ENCODE measurements around the gene RAB2B.
A peak's percentile ranks its signal among the peaks of the same experiment; 100 is the strongest.

Gene RAB2B

GRCh38 chr14:21521501-21521900 is 44.7 kb upstream of the RAB2B start:
- H3K9me3 Mint-ChIP-seq, result no peaks in the 10 kb centered on the region
- peaks cover 61% of the 10 kb centered on the region for H3K36me3 Mint-ChIP-seq (ENCODE audit: low read depth)
- no peak for DNase-seq
- peaks cover 63% of the 10 kb centered on the region for H3K4me1 Mint-ChIP-seq
- H3K4me3 Mint-ChIP-seq, result no peak overlapping the region
- TF ChIP-seq, protein P1, sequence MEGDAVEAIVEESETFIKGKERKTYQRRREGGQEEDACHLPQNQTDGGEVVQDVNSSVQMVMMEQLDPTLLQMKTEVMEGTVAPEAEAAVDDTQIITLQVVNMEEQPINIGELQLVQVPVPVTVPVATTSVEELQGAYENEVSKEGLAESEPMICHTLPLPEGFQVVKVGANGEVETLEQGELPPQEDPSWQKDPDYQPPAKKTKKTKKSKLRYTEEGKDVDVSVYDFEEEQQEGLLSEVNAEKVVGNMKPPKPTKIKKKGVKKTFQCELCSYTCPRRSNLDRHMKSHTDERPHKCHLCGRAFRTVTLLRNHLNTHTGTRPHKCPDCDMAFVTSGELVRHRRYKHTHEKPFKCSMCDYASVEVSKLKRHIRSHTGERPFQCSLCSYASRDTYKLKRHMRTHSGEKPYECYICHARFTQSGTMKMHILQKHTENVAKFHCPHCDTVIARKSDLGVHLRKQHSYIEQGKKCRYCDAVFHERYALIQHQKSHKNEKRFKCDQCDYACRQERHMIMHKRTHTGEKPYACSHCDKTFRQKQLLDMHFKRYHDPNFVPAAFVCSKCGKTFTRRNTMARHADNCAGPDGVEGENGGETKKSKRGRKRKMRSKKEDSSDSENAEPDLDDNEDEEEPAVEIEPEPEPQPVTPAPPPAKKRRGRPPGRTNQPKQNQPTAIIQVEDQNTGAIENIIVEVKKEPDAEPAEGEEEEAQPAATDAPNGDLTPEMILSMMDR (IDR thresholded peaks at IDR 0.05), result no peak
- H3K27me3 Mint-ChIP-seq (ENCODE audit: low read depth, poor library complexity), result peaks cover 3% of the 10 kb centered on the region
- no peak overlapping the region for H3K27ac Mint-ChIP-seq

- Mint-ChIP-seq H3K27ac (no peak overlapping the region), H3K36me3 (ENCODE audit: low read depth) (peaks cover 61% of the 10 kb centered on the region), H3K9me3 (no peaks in the 10 kb centered on the region), H3K4me1 (peaks cover 62% of the 10 kb centered on the region), H3K27me3 (ENCODE audit: low read depth, poor library complexity) (peaks cover 5% of the 10 kb centered on the region), H3K4me3 (no peak overlapping the region)
- TF ChIP-seq, protein P1 (IDR thresholded peaks at IDR 0.05), result no peak
- no peak for DNase-seq
These were observed 44.0 kb upstream of the RAB2B start for GRCh38 chr14:21520767-21521166.

GRCh38 chr14:21518725-21519124 is 42.0 kb upstream of the RAB2B start:
- Mint-ChIP-seq H3K4me3 (no peak overlapping the region), H3K27me3 (ENCODE audit: low read depth, poor library complexity) (peaks cover 10% of the 10 kb centered on the region), H3K4me1 (peaks cover 47% of the 10 kb centered on the region), H3K27ac (peak overlapping the region; percentile 79), H3K36me3 (ENCODE audit: low read depth) (peaks cover 42% of the 10 kb centered on the region), H3K9me3 (no peaks in the 10 kb centered on the region)
- no peak for DNase-seq
- TF ChIP-seq, protein P1 (IDR thresholded peaks at IDR 0.05), result no peak

GRCh38 chr14:21514341-21514740 is 37.6 kb upstream of the RAB2B start:
- Mint-ChIP-seq H3K4me1 (peaks cover 36% of the 10 kb centered on the region), H3K27me3 (ENCODE audit: low read depth, poor library complexity) (peaks cover 10% of the 10 kb centered on the region), H3K27ac (no peak overlapping the region), H3K36me3 (ENCODE audit: low read depth) (peaks cover 17% of the 10 kb centered on the region), H3K9me3 (peaks cover 9% of the 10 kb centered on the region), H3K4me3 (no peak overlapping the region)
- TF ChIP-seq, protein P1 (IDR thresholded peaks at IDR 0.05), result no peak
- no peak for DNase-seq

DNA sequence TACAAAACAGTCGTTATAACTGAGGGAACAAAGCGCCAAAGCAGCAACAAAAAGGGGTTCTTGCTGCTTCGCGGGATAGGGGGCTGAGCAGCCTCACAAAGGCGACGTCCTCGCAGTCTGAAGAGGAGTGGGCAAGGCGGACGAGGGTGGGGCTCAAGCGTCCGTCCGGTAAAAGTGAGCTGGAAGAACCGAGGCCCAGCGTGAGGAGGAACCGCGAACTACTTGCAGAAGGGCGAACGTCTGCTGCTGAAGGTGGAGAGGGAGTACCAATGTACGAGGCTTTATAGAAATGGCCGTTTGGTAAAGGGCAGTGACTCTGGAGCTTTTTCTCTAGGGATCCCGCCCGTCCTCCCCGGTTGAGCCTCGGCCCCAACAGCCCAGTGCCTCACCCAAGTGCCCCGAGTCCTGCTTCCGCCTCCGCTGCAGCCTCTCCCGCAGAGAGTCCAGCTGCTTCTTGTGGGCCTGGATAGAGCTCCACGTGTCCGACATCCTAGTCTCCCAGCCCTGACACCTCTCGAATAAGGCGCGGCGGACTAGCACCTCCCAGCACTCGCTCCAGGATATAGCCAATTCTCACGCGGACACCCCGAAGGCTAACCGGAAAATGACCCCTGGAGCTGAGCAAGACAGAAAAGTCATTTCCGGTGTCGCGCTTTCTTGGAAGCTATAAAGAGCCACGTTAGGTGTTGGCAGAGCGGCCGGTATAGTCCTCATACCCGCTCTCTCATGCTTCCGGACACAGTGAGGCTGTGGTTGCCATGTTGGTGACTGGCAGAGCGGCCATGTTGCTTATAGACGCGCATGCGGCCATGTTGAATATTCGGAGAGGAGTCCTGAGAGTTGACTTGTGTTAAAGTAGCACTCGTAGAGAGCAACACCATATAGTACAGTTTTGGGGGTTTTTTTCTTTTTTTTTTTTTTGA is 34.2 kb upstream of the RAB2B start, which contains the start of gene METTL3:
Gene METTL3 (minus strand): TSS at position 606 of the 923 bp plus-strand sequence. CDS start 117 bp downstream, at position 489.
- peak within 1 kb of the TSS; percentile 96 for H3K27ac Mint-ChIP-seq
- peaks cover 5% of the 10 kb centered on the region for H3K27me3 Mint-ChIP-seq (ENCODE audit: low read depth, poor library complexity)
- TF ChIP-seq, protein P1 (IDR thresholded peaks at IDR 0.05), result no peak
- peaks cover 9% of the 10 kb centered on the region for H3K9me3 Mint-ChIP-seq
- H3K4me1 Mint-ChIP-seq, result peaks cover 36% of the 10 kb centered on the region
- H3K36me3 Mint-ChIP-seq (ENCODE audit: low read depth), result peaks cover 41% of the 10 kb centered on the region
- peak; percentile 85 for DNase-seq
- peak within 1 kb of the TSS; percentile 99 for H3K4me3 Mint-ChIP-seq

Measured in nephron progenitor cell (in vitro differentiated cells).